ENCODE data around the gene UBE2C. TPM values are rescaled to one million over a fixed set of nuclear protein-coding genes. Genes with fewer than 3 reads are reported as not detected.

UBE2C gene
- total RNA-seq, 1 experiment from 2014 or later: 423 TPM

GRCh38 chr20:45834797-45835161, 22.3 kb downstream of the UBE2C start:
- TSS peak; percentile 42 for BruUV-seq (replicated peaks)
- Mint-ChIP-seq H3K27ac (ENCODE audit: unreplicated experiment) (no peak overlapping the region), H3K27me3 (ENCODE audit: insufficient read depth, unreplicated experiment) (no peaks in the 10 kb centered on the region), H3K36me3 (ENCODE audit: insufficient read depth, unreplicated experiment) (no peaks in the 10 kb centered on the region), H3K4me3 (ENCODE audit: unreplicated experiment) (peak overlapping the region; percentile 71), H3K9me3 (ENCODE audit: unreplicated experiment) (no peaks in the 10 kb centered on the region), H3K4me1 (ENCODE audit: low read depth, unreplicated experiment) (peaks cover 15% of the 10 kb centered on the region)
- H3K27me3 ChIP-seq (replicated peaks; ENCODE audit: control insufficient read depth, insufficient read depth, low read length): no peaks in the 10 kb centered on the region
- H3K9me3 ChIP-seq: no peaks in the 10 kb centered on the region
- no peak for TF ChIP-seq CTCF (IDR thresholded peaks at IDR 0.05; ENCODE audit: insufficient read depth in 1 of 2, low read depth in 1 of 2, low read length in 1 of 2, severe bottlenecking in 1 of 2, unreplicated experiment in 1 of 2)
- ChIA-PET POLR2A (interaction anchor here (1.6 to 2.0 kb wide), 2 partner anchors 21 to 100 kb away, joined by 6 to 12 read pairs; partner anchors contain the start of gene PCIF1), CTCF (no interaction called here)
- intact Hi-C loops (cut with micrococcal nuclease; ENCODE audit: unreplicated experiment): no loop called here
- no peak for DNase-seq
- H3K4me1 ChIP-seq: peaks cover 13% of the 10 kb centered on the region
- no peaks in the 10 kb centered on the region for H3K36me3 ChIP-seq (ENCODE audit: control insufficient read depth, insufficient read depth, low read length)
- no peak overlapping the region for H3K4me3 ChIP-seq (ENCODE audit: low read depth, low read length)

- no peaks in the 10 kb centered on the region for H3K27me3 ChIP-seq (replicated peaks; ENCODE audit: control insufficient read depth, insufficient read depth, low read length)
- no peaks in the 10 kb centered on the region for H3K36me3 ChIP-seq (ENCODE audit: control insufficient read depth, insufficient read depth, low read length)
- no peaks in the 10 kb centered on the region for H3K27me3 Mint-ChIP-seq (ENCODE audit: insufficient read depth, unreplicated experiment)
- DNase-seq: no peak
- H3K4me3 ChIP-seq (ENCODE audit: low read depth, low read length): no peak overlapping the region
- no peak for TF ChIP-seq CTCF (IDR thresholded peaks at IDR 0.05; ENCODE audit: insufficient read depth in 1 of 2, low read depth in 1 of 2, low read length in 1 of 2, severe bottlenecking in 1 of 2, unreplicated experiment in 1 of 2)
- BruUV-seq (replicated peaks): no TSS peak
- intact Hi-C loops (cut with micrococcal nuclease; ENCODE audit: unreplicated experiment): no loop called here
- no peak overlapping the region for H3K27ac Mint-ChIP-seq (ENCODE audit: unreplicated experiment)
- H3K9me3 Mint-ChIP-seq (ENCODE audit: unreplicated experiment): no peaks in the 10 kb centered on the region
- peaks cover 13% of the 10 kb centered on the region for H3K4me1 ChIP-seq
- peaks cover 12% of the 10 kb centered on the region for H3K4me1 Mint-ChIP-seq (ENCODE audit: low read depth, unreplicated experiment)
- no peak overlapping the region for H3K4me3 Mint-ChIP-seq (ENCODE audit: unreplicated experiment)
- H3K9me3 ChIP-seq: no peaks in the 10 kb centered on the region
- ChIA-PET CTCF (interaction anchor here (0.6 kb wide), 1 partner anchor 130 kb away, joined by 5 read pairs; no protein-coding TSS in a partner anchor), POLR2A (no interaction called here)
- H3K36me3 Mint-ChIP-seq (ENCODE audit: insufficient read depth, unreplicated experiment): peaks cover 1% of the 10 kb centered on the region
Measured at GRCh38 chr20:45835329-45835765, 22.9 kb downstream of the UBE2C start.

- ChIA-PET CTCF (interaction anchor here (0.6 kb wide), 1 partner anchor 130 kb away, joined by 5 read pairs; no protein-coding TSS in a partner anchor), POLR2A (no interaction called here)
- no peak for DNase-seq
- Mint-ChIP-seq H3K27me3 (ENCODE audit: insufficient read depth, unreplicated experiment) (no peaks in the 10 kb centered on the region), H3K36me3 (ENCODE audit: insufficient read depth, unreplicated experiment) (peaks cover 6% of the 10 kb centered on the region), H3K4me1 (ENCODE audit: low read depth, unreplicated experiment) (peaks cover 9% of the 10 kb centered on the region), H3K27ac (ENCODE audit: unreplicated experiment) (no peak overlapping the region), H3K9me3 (ENCODE audit: unreplicated experiment) (no peaks in the 10 kb centered on the region), H3K4me3 (ENCODE audit: unreplicated experiment) (no peak overlapping the region)
- intact Hi-C loops (cut with micrococcal nuclease; ENCODE audit: unreplicated experiment): no loop called here
- Histone ChIP-seq H3K36me3 (ENCODE audit: control insufficient read depth, insufficient read depth, low read length) (no peaks in the 10 kb centered on the region), H3K9me3 (no peaks in the 10 kb centered on the region), H3K4me1 (peaks cover 13% of the 10 kb centered on the region), H3K4me3 (ENCODE audit: low read depth, low read length) (no peak overlapping the region), H3K27me3 (replicated peaks; ENCODE audit: control insufficient read depth, insufficient read depth, low read length) (no peaks in the 10 kb centered on the region)
- no peak for TF ChIP-seq CTCF (IDR thresholded peaks at IDR 0.05; ENCODE audit: insufficient read depth in 1 of 2, low read depth in 1 of 2, low read length in 1 of 2, severe bottlenecking in 1 of 2, unreplicated experiment in 1 of 2)
- no TSS peak for BruUV-seq (replicated peaks)
Measured at GRCh38 chr20:45835825-45836224, 23.4 kb downstream of the UBE2C start.

All from Caco-2 (cell line).